Smooth muscle cell (in vitro differentiated cells): Measurements from ENCODE around the gene SORT1. TPM values are rescaled to one million over a fixed set of nuclear protein-coding genes. Genes with fewer than 3 reads are reported as not detected.

Experiments used
- DNase-seq: peaks from one replicate; lab custom pipeline; 2025; ENCODE audit not compliant: unreplicated experiment; lab: John Stamatoyannopoulos, UW
- H2AFZ ChIP-seq: fragments of 200-600 bp; sonication (generic); 2 replicates; pipeline ENCODE4 v1.6.0; 2016; ENCODE audit warnings: antibody characterized with exemption, low read depth, mild to moderate bottlenecking
- H3F3A ChIP-seq: fragments of 200-600 bp; sonication (generic); 2 replicates; pipeline ENCODE4 v1.6.0; 2017; ENCODE audit warnings: antibody characterized with exemption, low read depth
- H3K27ac ChIP-seq: fragments of 200-600 bp; sonication (generic); 2 replicates; pipeline ENCODE4 v1.5.1; 2016; ENCODE audit warnings: low read depth, mild to moderate bottlenecking
- H3K27me3 ChIP-seq: fragments of 200-600 bp; sonication (generic); 2 replicates; pipeline ENCODE4 v1.6.1; 2016; ENCODE audit warnings: low read depth, mild to moderate bottlenecking
- H3K36me3 ChIP-seq: fragments of 200-600 bp; sonication (generic); 2 replicates; pipeline ENCODE4 v1.5.1; 2016; ENCODE audit warnings: low read depth
- H3K4me1 ChIP-seq: fragments of 200-600 bp; sonication (generic); 2 replicates; pipeline ENCODE4 v1.5.1; 2016; ENCODE audit warnings: low read depth
- H3K4me2 ChIP-seq: fragments of 200-600 bp; sonication (generic); 2 replicates; pipeline ENCODE4 v1.6.0; 2016; ENCODE audit warnings: mild to moderate bottlenecking
- H3K4me3 ChIP-seq: fragments of 200-600 bp; sonication (generic); 2 replicates; pipeline ENCODE4 v1.5.1; 2016; ENCODE audit warnings: mild to moderate bottlenecking
- H3K79me2 ChIP-seq: fragments of 200-600 bp; sonication (generic); 2 replicates; pipeline ENCODE4 v1.6.0; 2016; ENCODE audit warnings: low read depth, mild to moderate bottlenecking
- H3K9ac ChIP-seq: fragments of 200-600 bp; sonication (generic); 2 replicates; pipeline ENCODE4 v1.6.0; 2016; ENCODE audit warnings: low read depth
- H3K9me3 ChIP-seq: fragments of 200-600 bp; sonication (generic); replicated peaks from 2 replicates; pipeline ENCODE4 v1.5.1; 2016; ENCODE audit warnings: low read depth
- H4K20me1 ChIP-seq: fragments of 200-600 bp; sonication (generic); 2 replicates; pipeline ENCODE4 v1.6.0; 2016; ENCODE audit warnings: low read depth
- CTCF ChIP-seq: fragments of 200-600 bp; sonication (generic); IDR thresholded peaks from 2 replicates; pipeline ENCODE4 v1.5.1; 2017; ENCODE audit warnings: borderline replicate concordance, mild to moderate bottlenecking, antibody characterized with exemption; ENCODE audit not compliant: insufficient read depth, poor library complexity, severe bottlenecking
- WGBS: methylation state at CpG from one replicate; pipeline ENCODE4 v1.1.7; 2016; ENCODE audit warnings: low lambda C conversion rate; 5-methylcytosine and 5-hydroxymethylcytosine counted together
- polyA plus RNA-seq: library from polyadenylated mRNA; unstranded; fragments of >200 nt; fragmentation: Nextera tagmentation; extraction: Ambion mirVana; gene quantifications from 2 replicates; pipeline ENCODE4 v1.2.1, GENCODE V29; 2016
- total RNA-seq: library from RNA; depleted of rRNA; stranded (reverse); fragments of >200 nt; gene quantifications from 2 replicates; pipeline ENCODE4 v1.2.3, GENCODE V29; 2014

SORT1 gene
- total and polyA plus RNA-seq, 2 experiments from 2014 or later, result 9.8 to 31.4 TPM

- no peaks in the 10 kb centered on the region for H3K9me3 ChIP-seq
- H3K27me3 ChIP-seq, result no peaks in the 10 kb centered on the region
- no peaks in the 10 kb centered on the region for H3F3A ChIP-seq
- no peaks in the 10 kb centered on the region for H3K79me2 ChIP-seq
- TF ChIP-seq CTCF, result no peak
- H3K9ac ChIP-seq, result no peak overlapping the region
- H2AFZ ChIP-seq, result no peak overlapping the region
- peaks cover 23% of the 10 kb centered on the region for H3K4me1 ChIP-seq
- no peak overlapping the region for H3K4me2 ChIP-seq
- WGBS, result 87% methylated on average over 8 of the region's 8 CpGs
- H3K36me3 ChIP-seq, result no peaks in the 10 kb centered on the region
- H3K4me3 ChIP-seq, result no peak overlapping the region
- H3K27ac ChIP-seq, result no peak overlapping the region
- H4K20me1 ChIP-seq, result no peaks in the 10 kb centered on the region
- DNase-seq, result no peak
Observed at GRCh38 chr1:109304226-109304920, 93.3 kb downstream of the SORT1 start.

DNA sequence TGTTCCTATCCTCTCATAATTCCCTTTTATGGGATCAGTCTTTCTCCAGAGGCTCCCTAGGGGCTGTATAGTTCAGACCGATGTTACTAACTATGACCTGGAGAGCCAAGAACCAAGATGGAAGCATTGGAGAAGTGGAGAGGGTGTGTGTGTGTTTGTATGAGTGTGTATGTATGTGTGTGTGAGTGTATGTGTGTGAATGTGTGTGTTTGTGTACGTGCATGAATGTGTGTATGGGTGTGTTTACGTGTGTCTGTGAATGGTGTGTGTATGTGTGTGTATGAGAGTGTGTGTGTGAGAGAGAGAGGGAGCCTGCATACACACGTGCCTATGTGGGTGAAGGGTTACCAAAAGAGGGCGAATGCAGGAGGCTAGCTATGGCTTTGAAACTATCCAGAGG, 95.8 kb downstream of the SORT1 start:
- Histone ChIP-seq H3K27ac (no peak overlapping the region), H3K27me3 (no peaks in the 10 kb centered on the region)
- no peak for TF ChIP-seq CTCF

DNA sequence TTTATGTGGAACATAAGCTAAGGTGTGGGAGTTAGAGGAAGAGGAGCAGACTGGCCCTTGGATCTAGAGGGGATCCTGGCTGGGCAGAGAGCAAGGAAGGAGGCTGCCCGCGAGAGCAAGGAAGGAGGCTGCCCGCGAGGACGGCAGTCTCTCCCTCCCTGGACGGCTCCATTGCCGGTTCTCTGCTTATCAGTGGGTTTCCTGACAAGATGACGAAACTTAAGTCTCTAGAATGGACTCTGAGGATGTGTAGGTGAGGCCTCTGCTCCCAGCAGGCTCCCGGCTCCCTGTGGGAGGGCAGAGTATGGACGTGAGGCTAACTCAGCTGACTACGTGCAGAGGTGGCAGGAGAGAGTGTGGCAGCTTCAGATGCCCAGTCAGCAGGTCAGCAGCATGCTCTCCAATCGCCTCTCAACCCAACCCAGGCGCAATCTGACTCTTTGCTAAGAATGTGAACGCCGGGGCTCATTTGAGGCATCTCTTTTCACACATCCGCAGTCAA, 97.0 kb downstream of the SORT1 start:
- H3K4me2 ChIP-seq, result no peak overlapping the region
- no peak overlapping the region for H3K27ac ChIP-seq
- H3K9ac ChIP-seq, result no peak overlapping the region
- no peaks in the 10 kb centered on the region for H3K27me3 ChIP-seq
- H3F3A ChIP-seq, result peaks cover 4% of the 10 kb centered on the region
- H4K20me1 ChIP-seq, result no peaks in the 10 kb centered on the region
- 74% methylated on average over 16 of the region's 16 CpGs for WGBS
- no peaks in the 10 kb centered on the region for H3K4me1 ChIP-seq
- H3K4me3 ChIP-seq, result no peak overlapping the region
- no peak for TF ChIP-seq CTCF
- no peak for DNase-seq
- H2AFZ ChIP-seq, result no peak overlapping the region
- H3K36me3 ChIP-seq, result no peaks in the 10 kb centered on the region
- no peaks in the 10 kb centered on the region for H3K9me3 ChIP-seq
- H3K79me2 ChIP-seq, result no peaks in the 10 kb centered on the region

More for the DNA sequence above, 95.8 kb downstream of the SORT1 start:
- Histone ChIP-seq H4K20me1 (no peaks in the 10 kb centered on the region), H3K4me2 (no peak overlapping the region), H3F3A (peaks cover 4% of the 10 kb centered on the region), H3K79me2 (no peaks in the 10 kb centered on the region), H3K36me3 (no peaks in the 10 kb centered on the region), H3K4me1 (peaks cover 9% of the 10 kb centered on the region), H3K9ac (no peak overlapping the region), H3K4me3 (no peak overlapping the region), H2AFZ (no peak overlapping the region), H3K9me3 (no peaks in the 10 kb centered on the region)
- WGBS, result 92% methylated on average over 5 of the region's 5 CpGs
- no peak for DNase-seq
